Stimulated activated CD4-positive, alpha-beta T cell treated with anti-CD3 and anti-CD28 coated beads, Interleukin-1b, Interleukin-23, amount 100 ng/mL, for 4 hours (primary cell): ENCODE data around the gene UBE2C.

Source experiments
- DNase-seq, 2 donors: peaks; one replicate each; pipeline ENCODE4 v3.0.0-alpha.2; 2020; ENCODE audit warnings: low read depth in 2 of 2

Gene UBE2C

GRCh38 chr20:45859916-45860315, 47.5 kb downstream of the UBE2C start:
- no peak for DNase-seq

GRCh38 chr20:45860560-45861220, 48.2 kb downstream of the UBE2C start:
- no peak for DNase-seq

- DNase-seq: no peak
These were observed 49.0 kb downstream of the UBE2C start for GRCh38 chr20:45861221-45862075.

GRCh38 chr20:45863543-45864470, 51.4 kb downstream of the UBE2C start:
- DNase-seq: no peak

GRCh38 chr20:45866454-45866853, 54.0 kb downstream of the UBE2C start:
- no peak for DNase-seq
